Endodermal cell (in vitro differentiated cells): ENCODE data around the gene ZFTA. TPM values are rescaled to one million over a fixed set of nuclear protein-coding genes. Genes with fewer than 3 reads are reported as not detected.

Experiments used
- DNase-seq: peaks from one replicate; pipeline ENCODE4 v3.0.0-alpha.2; 2017
- H3K27ac ChIP-seq: 2 replicates; pipeline ENCODE4 v1.5.1; 2013; ENCODE audit warnings: mild to moderate bottlenecking, low read depth, low read length, moderate library complexity
- H3K27me3 ChIP-seq: 2 replicates; pipeline ENCODE4 v1.6.1; 2013; ENCODE audit warnings: mild to moderate bottlenecking, low read length, moderate library complexity; ENCODE audit not compliant: insufficient read depth, control insufficient read depth, poor library complexity, severe bottlenecking
- H3K36me3 ChIP-seq: 2 replicates; pipeline ENCODE4 v1.7.0; 2013; ENCODE audit warnings: mild to moderate bottlenecking, low read length, moderate library complexity; ENCODE audit not compliant: control insufficient read depth, insufficient read depth
- H3K4me1 ChIP-seq: one replicate; pipeline ENCODE4 v1.7.0; 2013; ENCODE audit warnings: low read length; ENCODE audit not compliant: control insufficient read depth, insufficient read depth
- H3K4me3 ChIP-seq: 2 replicates; pipeline ENCODE4 v1.5.1; 2013; ENCODE audit warnings: mild to moderate bottlenecking, low read length, moderate library complexity
- H3K9ac ChIP-seq: 2 replicates; pipeline ENCODE4 v1.6.1; 2013; ENCODE audit warnings: mild to moderate bottlenecking, low read length, moderate library complexity; ENCODE audit not compliant: poor library complexity, severe bottlenecking; ENCODE audit errors: extremely low read depth
- H3K9me3 ChIP-seq: 2 replicates; pipeline ENCODE4 v1.6.1; 2013; ENCODE audit warnings: mild to moderate bottlenecking, low read length, moderate library complexity; ENCODE audit not compliant: control insufficient read depth
- H3K27ac Mint-ChIP-seq: 2 replicates; pipeline ENCODE4 v1.8.0; 2020; ENCODE audit warnings: mixed read lengths
- H3K27me3 Mint-ChIP-seq: 2 replicates; pipeline ENCODE4 v1.8.0; 2021; ENCODE audit warnings: mild to moderate bottlenecking, mixed read lengths; ENCODE audit not compliant: insufficient read depth
- H3K36me3 Mint-ChIP-seq: 2 replicates; pipeline ENCODE4 v1.8.0; 2020; ENCODE audit warnings: low read depth, mixed read lengths
- H3K4me1 Mint-ChIP-seq: 2 replicates; pipeline ENCODE4 v1.8.0; 2020; ENCODE audit warnings: mixed read lengths
- H3K4me3 Mint-ChIP-seq: 2 replicates; pipeline ENCODE4 v1.8.0; 2020; ENCODE audit warnings: mild to moderate bottlenecking, moderate library complexity, mixed read lengths
- H3K9me3 Mint-ChIP-seq: 2 replicates; pipeline ENCODE4 v1.8.0; 2020; ENCODE audit warnings: mild to moderate bottlenecking, mixed read lengths
- CTCF ChIP-seq: fragments of 200-600 bp; sonication (generic); conservative IDR thresholded peaks from 2 replicates; pipeline ENCODE4 v1.5.0; 2021; ENCODE audit warnings: antibody characterized with exemption, mild to moderate bottlenecking
- WGBS, 2 experiments: methylation state at CpG; one replicate each; pipeline versions ENCODE4 v1.1.5 to v1.1.7; 2013; ENCODE audit warnings: missing lambda C conversion rate in 2 of 2, mixed read lengths in 1 of 2; ENCODE audit not compliant: insufficient coverage in 1 of 2, insufficient read length in 1 of 2; 5-methylcytosine and 5-hydroxymethylcytosine counted together
- total RNA-seq, 2 donors: library from RNA; stranded (reverse); fragmentation: NEBNext Ultra II Directional in 1 of 2; extraction: Animal tissue kit (Norgen Biotek cat#: 25700) in 1 of 2; gene quantifications; 2 replicates in 1 of 2; 3 replicates in 1 of 2; pipeline ENCODE4 v1.2.1, GENCODE V29; 2021

ZFTA gene
- total RNA-seq, 2 donors from 2014 or later, result 31.9 to 38.0 TPM

GRCh38 chr11:63729326-63729725 lies 39.2 kb downstream of the ZFTA start:
- no peaks in the 10 kb centered on the region for H3K4me1 ChIP-seq
- no peaks in the 10 kb centered on the region for H3K9me3 ChIP-seq
- no peak for TF ChIP-seq CTCF
- DNase-seq, result no peak
- no peak overlapping the region for H3K4me3 ChIP-seq
- no peak overlapping the region for H3K27ac ChIP-seq
- no peaks in the 10 kb centered on the region for H3K27me3 ChIP-seq
- Mint-ChIP-seq H3K27ac (no peak overlapping the region), H3K9me3 (no peaks in the 10 kb centered on the region), H3K4me3 (no peak overlapping the region), H3K27me3 (no peaks in the 10 kb centered on the region), H3K36me3 (peaks cover 4% of the 10 kb centered on the region), H3K4me1 (no peaks in the 10 kb centered on the region)
- peaks cover 5% of the 10 kb centered on the region for H3K36me3 ChIP-seq
- WGBS, 2 experiments, result 83 to 93% methylated on average over 1 to 3 of the region's 3 CpGs
- H3K9ac ChIP-seq, result no peak overlapping the region

- 98 to 99% methylated on average over 3 of the region's 3 CpGs for WGBS, 2 experiments
- H3K9me3 Mint-ChIP-seq, result no peaks in the 10 kb centered on the region
- peaks cover 3% of the 10 kb centered on the region for H3K36me3 Mint-ChIP-seq
- no peak for DNase-seq
- no peak for TF ChIP-seq CTCF
- no peaks in the 10 kb centered on the region for H3K9me3 ChIP-seq
- H3K4me3 Mint-ChIP-seq, result no peak overlapping the region
- peaks cover 18% of the 10 kb centered on the region for H3K36me3 ChIP-seq
- H3K4me1 Mint-ChIP-seq, result no peaks in the 10 kb centered on the region
- H3K4me3 ChIP-seq, result no peak overlapping the region
- no peaks in the 10 kb centered on the region for H3K4me1 ChIP-seq
- no peak overlapping the region for H3K27ac Mint-ChIP-seq
- no peaks in the 10 kb centered on the region for H3K27me3 Mint-ChIP-seq
- no peaks in the 10 kb centered on the region for H3K27me3 ChIP-seq
- H3K9ac ChIP-seq, result no peak overlapping the region
- no peak overlapping the region for H3K27ac ChIP-seq
Observed at GRCh38 chr11:63720611-63721010, 48.0 kb downstream of the ZFTA start.

GRCh38 chr11:63719987-63720386 lies 48.6 kb downstream of the ZFTA start:
- Histone ChIP-seq H3K27me3 (no peaks in the 10 kb centered on the region), H3K27ac (no peak overlapping the region), H3K36me3 (peaks cover 20% of the 10 kb centered on the region), H3K4me3 (no peak overlapping the region), H3K9me3 (no peaks in the 10 kb centered on the region), H3K9ac (no peak overlapping the region), H3K4me1 (no peaks in the 10 kb centered on the region)
- TF ChIP-seq CTCF, result no peak
- H3K9me3 Mint-ChIP-seq, result no peaks in the 10 kb centered on the region
- no peak overlapping the region for H3K4me3 Mint-ChIP-seq
- no peaks in the 10 kb centered on the region for H3K27me3 Mint-ChIP-seq
- H3K4me1 Mint-ChIP-seq, result no peaks in the 10 kb centered on the region
- 87 to 93% methylated on average over 2 of the region's 2 CpGs for WGBS, 2 experiments
- H3K36me3 Mint-ChIP-seq, result peaks cover 3% of the 10 kb centered on the region
- H3K27ac Mint-ChIP-seq, result no peak overlapping the region
- no peak for DNase-seq
